A549 treated with GW870086 at 1 μM for 4 hours (cell line): ENCODE results near the gene EID2. TPM values are rescaled to one million over a fixed set of nuclear protein-coding genes. Genes with fewer than 3 reads are reported as not detected.

Source experiments
- total RNA-seq: library from RNA; stranded (reverse); fragments of 200-300 nt; extraction: Qiagen RNA extraction; gene quantifications from 5 replicates; pipeline ENCODE4 v1.2.3, GENCODE V29; 2022; ENCODE audit warnings: low read depth

The EID2 gene, protein sequence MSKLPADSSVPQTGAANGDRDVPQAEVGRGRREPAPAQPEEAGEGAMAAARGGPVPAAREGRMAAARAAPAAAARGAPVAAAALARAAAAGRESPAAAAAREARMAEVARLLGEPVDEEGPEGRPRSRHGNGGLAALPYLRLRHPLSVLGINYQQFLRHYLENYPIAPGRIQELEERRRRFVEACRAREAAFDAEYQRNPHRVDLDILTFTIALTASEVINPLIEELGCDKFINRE
- 35.5 to 48.6 TPM (median 43.8 TPM) in 5 replicates for total RNA-seq

DNA sequence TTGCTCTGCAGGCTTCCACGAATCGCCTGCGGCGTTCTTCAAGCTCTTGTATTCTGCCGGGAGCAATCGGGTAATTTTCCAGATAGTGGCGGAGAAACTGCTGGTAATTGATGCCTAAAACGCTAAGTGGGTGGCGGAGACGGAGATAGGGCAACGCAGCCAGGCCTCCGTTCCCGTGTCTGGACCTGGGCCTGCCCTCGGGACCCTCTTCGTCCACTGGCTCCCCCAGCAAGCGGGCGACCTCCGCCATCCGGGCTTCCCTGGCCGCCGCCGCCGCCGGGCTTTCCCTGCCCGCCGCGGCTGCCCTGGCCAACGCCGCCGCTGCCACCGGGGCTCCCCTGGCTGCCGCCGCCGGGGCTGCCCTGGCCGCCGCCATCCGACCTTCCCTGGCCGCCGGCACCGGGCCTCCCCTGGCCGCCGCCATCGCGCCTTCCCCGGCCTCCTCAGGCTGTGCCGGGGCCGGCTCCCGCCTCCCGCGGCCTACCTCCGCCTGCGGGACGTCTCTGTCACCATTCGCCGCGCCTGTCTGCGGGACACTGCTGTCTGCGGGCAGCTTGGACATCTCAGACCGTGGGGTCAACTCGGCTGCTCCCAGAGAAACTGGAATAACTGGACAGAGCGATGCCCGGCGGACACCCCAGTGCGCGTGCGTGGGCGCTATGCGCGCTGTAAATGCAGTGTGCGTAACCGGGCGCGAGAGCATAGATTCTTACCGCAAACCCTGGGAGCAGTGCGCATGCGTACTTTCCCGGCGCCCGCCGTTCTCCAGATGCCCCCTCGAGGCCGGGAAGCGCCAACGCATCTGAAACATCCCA is at the start of gene EID2:
EID2 (minus strand) TSS at position 644 of the 815 bp plus-strand sequence; CDS start at position 562, 82 bp downstream.

DNA sequence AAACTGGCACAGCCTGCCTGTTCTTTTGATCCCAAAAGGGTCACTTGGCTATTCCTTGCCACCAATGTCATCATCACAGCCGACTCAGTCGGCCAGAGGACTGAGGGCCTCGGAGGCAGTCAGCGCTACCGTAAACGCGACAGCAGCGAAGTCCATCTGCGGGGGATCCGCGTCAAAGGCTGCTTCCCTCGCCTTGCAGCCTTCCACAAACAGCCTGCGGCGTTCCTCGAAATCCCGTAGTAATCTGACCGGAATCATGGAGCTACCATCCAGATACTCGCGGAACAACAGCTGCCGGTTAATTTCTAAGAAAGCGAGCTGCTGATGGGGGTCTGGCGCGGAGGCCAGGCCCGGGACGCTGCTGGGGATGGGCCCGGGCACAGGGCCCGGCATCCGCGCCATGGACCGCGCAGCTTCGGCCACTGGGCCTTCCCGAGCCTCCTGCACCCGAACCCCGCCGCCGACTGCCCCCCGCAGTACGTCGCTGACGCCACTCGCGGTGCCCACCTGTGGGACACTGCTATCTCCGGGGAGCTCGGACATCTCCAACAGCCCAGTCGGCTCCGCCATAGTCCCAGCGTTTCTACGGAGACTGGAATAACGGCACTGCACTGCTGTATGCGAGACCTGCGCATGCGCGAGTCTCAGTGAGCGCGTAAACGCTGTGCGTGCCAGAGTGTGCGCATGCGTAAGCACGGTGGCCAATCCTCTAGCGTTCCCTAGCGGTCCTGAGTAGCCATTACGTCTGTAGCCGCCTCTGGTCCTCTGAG is 7.5 kb downstream of the EID2 start, which contains the start of gene EID2B:
EID2B (minus strand) TSS at position 620 of the 770 bp plus-strand sequence; CDS start at position 570, 50 bp downstream.

DNA sequence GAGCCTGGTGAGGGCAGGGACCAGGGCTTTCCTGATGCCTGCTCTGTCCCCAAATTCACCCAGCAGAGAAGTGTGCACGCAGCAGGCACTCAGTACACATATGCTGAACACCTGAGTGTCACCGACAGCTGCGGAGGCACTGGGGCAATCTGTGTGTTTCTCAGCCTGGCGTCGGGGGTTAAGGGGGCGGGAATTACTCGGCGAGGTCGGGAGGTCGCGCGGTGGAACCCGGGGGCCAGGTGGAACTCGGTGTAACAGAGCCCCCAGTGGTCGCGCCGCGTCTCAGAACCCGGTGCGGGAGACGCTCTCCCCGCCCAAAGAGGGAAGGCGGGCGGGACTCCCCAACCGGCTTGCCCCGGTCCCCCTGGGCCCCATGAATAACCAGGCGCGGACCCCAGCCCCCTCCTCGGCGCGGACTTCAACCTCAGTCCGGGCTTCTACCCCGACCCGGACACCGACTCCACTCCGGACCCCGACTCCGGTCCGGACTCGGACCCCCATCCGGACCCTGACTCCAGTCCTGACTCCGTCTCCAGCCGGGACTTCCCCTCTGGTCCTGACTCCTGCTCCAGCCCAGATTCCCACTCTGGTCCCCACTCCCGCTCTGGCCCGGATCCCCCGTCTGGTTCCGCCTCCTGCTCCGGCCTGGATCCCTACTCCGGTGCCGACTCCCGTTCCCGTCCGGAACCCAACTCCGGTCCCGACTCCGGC is 25.0 kb downstream of the EID2 start, which contains the start of gene SELENOV:
SELENOV (plus strand) TSS at position 300 of the 711 bp plus-strand sequence; CDS start at position 374, 74 bp downstream.

DNA sequence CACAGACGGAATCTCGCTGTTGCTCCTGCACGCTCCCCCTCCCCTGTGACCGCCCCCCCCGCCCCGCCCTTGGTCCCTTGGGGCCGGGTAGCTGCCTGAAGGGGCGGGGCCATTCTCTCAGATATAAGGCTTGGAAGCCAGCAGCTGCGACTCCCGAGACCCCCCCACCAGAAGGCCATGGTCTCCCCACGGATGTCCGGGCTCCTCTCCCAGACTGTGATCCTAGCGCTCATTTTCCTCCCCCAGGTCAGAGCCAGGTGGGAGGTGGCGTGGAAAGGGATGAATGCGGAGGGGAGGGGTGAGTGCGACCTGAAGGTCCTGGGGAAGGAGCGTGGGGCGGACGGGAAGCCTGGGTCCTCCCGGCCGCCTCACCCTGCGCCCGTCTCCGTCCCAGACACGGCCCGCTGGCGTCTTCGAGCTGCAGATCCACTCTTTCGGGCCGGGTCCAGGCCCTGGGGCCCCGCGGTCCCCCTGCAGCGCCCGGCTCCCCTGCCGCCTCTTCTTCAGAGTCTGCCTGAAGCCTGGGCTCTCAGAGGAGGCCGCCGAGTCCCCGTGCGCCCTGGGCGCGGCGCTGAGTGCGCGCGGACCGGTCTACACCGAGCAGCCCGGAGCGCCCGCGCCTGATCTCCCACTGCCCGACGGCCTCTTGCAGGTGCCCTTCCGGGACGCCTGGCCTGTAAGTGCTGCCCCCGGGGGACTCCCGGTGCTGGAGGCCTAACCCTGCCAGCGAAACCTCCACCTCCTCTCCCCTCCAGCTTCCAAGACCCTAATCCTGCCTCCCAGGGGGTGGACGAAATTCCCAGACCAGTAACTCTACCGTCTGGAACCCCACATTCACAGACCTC is 40.9 kb downstream of the EID2 start, which contains the start of gene DLL3:
DLL3 (plus strand) TSS at position 150 of the 845 bp plus-strand sequence; CDS start at position 178, 28 bp downstream.

Other genes with a start within 250 kb of the EID2 start
- 0.27 TPM in 1 of 5 replicates, not detected in the others for gene IFNL1, start 243.8 kb downstream of the EID2 start, total RNA-seq
- gene LRFN1, start 219.3 kb downstream of the EID2 start, total RNA-seq, result 8.1 to 10.8 TPM (median 10.2 TPM) in 5 replicates
- 0.35 to 1.1 TPM (median 0.66 TPM) in 5 replicates for gene GMFG, start 204.1 kb downstream of the EID2 start, total RNA-seq
- gene SAMD4B, start 197.7 kb downstream of the EID2 start, total RNA-seq, result 120 to 179 TPM (median 169 TPM) in 5 replicates
- gene PAF1, start 149.1 kb downstream of the EID2 start, total RNA-seq, result 69.9 to 72.7 TPM (median 71.6 TPM) in 5 replicates
- 72.5 to 75.5 TPM (median 74.8 TPM) in 5 replicates for gene MED29, start 148.8 kb downstream of the EID2 start, total RNA-seq
- 160 to 246 TPM (median 200 TPM) in 5 replicates for gene ZFP36, start 133.3 kb downstream of the EID2 start, total RNA-seq
- gene PLEKHG2, start 127.5 kb downstream of the EID2 start, total RNA-seq, result 78.8 to 119 TPM (median 96.5 TPM) in 5 replicates
- gene RPS16, start 104.2 kb downstream of the EID2 start, total RNA-seq, result 6,743 to 7,584 TPM (median 7,284 TPM) in 5 replicates
- gene SUPT5H, start 94.6 kb downstream of the EID2 start, total RNA-seq, result 163 to 198 TPM (median 184 TPM) in 5 replicates
- 173 to 225 TPM (median 219 TPM) in 5 replicates for gene TIMM50, start 59.3 kb downstream of the EID2 start, total RNA-seq
- 8.3 to 11.1 TPM (median 10.1 TPM) in 5 replicates for gene DLL3, start 41.2 kb downstream of the EID2 start, total RNA-seq
- not detected in 5 replicates for gene SELENOV, start 25.0 kb downstream of the EID2 start, total RNA-seq
- 7.9 to 9.5 TPM (median 8.3 TPM) in 5 replicates for gene EID2B, start 7.3 kb downstream of the EID2 start, total RNA-seq
- gene LGALS13, start 62.4 kb upstream of the EID2 start, total RNA-seq, result not detected in 5 replicates
- not detected in 5 replicates for gene LGALS16, start 115.8 kb upstream of the EID2 start, total RNA-seq
- gene LGALS14, start 164.3 kb upstream of the EID2 start, total RNA-seq, result not detected in 5 replicates
- gene CLC, start 197.9 kb upstream of the EID2 start, total RNA-seq, result not detected in 5 replicates
- not detected in 5 replicates for gene LEUTX, start 238.7 kb upstream of the EID2 start, total RNA-seq